ENCODE measurements around the gene ERBB3.

DNA sequence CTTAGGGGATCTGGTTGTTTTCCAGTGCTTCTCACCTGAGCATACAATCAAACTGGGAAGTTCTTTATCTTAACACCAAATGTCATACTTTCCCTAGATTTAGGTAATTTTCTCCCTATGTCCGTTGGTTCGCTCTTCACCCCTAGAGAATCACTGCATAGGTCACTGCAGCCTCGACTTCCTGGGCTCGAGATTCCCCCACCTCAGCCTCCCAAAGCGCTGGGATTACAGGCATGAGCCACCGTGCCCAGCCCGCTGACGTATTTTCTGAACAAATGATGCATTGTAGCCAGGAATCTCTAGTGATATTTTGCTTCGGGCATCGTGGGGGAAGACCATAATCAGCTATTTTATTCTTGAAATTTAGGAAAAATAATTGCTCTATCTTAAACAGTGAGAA, 35.4 kb downstream of the ERBB3 start:
- no peak for TF ChIP-seq EZH2phosphoT487 (conservative IDR thresholded peaks at IDR 0.05; ENCODE audit: low read length)
- TF ChIP-seq, protein P1, sequence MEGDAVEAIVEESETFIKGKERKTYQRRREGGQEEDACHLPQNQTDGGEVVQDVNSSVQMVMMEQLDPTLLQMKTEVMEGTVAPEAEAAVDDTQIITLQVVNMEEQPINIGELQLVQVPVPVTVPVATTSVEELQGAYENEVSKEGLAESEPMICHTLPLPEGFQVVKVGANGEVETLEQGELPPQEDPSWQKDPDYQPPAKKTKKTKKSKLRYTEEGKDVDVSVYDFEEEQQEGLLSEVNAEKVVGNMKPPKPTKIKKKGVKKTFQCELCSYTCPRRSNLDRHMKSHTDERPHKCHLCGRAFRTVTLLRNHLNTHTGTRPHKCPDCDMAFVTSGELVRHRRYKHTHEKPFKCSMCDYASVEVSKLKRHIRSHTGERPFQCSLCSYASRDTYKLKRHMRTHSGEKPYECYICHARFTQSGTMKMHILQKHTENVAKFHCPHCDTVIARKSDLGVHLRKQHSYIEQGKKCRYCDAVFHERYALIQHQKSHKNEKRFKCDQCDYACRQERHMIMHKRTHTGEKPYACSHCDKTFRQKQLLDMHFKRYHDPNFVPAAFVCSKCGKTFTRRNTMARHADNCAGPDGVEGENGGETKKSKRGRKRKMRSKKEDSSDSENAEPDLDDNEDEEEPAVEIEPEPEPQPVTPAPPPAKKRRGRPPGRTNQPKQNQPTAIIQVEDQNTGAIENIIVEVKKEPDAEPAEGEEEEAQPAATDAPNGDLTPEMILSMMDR (IDR thresholded peaks at IDR 0.05; ENCODE audit: insufficient read depth, low read length, poor library complexity, severe bottlenecking), result no peak

All from SU-DHL-6 (cell line).